H1 (cell line): ENCODE data around the gene GSG1L. TPM values are rescaled to one million over a fixed set of nuclear protein-coding genes. Genes with fewer than 3 reads are reported as not detected.

Experiments
- CHD1 ChIP-seq: IDR thresholded peaks from 2 replicates; pipeline ENCODE4 v1.6.1; 2012; ENCODE audit warnings: low read depth, low read length, improper control_type of control experiment
- CHD2 ChIP-seq: IDR thresholded peaks from 2 replicates; pipeline ENCODE4 v1.6.1; 2012; ENCODE audit warnings: low read length, improper control_type of control experiment
- CREB1 ChIP-seq: IDR thresholded peaks from 2 replicates; pipeline ENCODE4 v1.6.1; 2012; ENCODE audit warnings: inconsistent platforms
- SRF ChIP-seq: IDR thresholded peaks from 2 replicates; pipeline ENCODE4 v1.6.1; 2011; ENCODE audit warnings: mild to moderate bottlenecking, low read depth, low read length, moderate library complexity
- TAF7 ChIP-seq: optimal IDR thresholded peaks from 2 replicates; pipeline ENCODE3; 2011; ENCODE audit warnings: low read depth, mild to moderate bottlenecking, inconsistent platforms, low read length, moderate library complexity, borderline replicate concordance
- polyA plus RNA-seq, 7 experiments: library from polyadenylated mRNA; depleted of rRNA in 3 of 7; stranded (reverse) in 5 of 7; unstranded in 2 of 7; fragments of >200 nt in 5 of 7; fragments of 200-250 nt in 2 of 7; gene quantifications; 1 replicate in 5 of 7; 2 replicates in 1 of 7; 4 replicates in 1 of 7; pipeline versions ENCODE4 v1.2.1 to v1.2.3, GENCODE V29; 2011 to 2013; ENCODE audit warnings: missing spikeins in 2 of 7, mixed read lengths in 2 of 7
- total RNA-seq: library from RNA; stranded (reverse); fragmentation: NEBNext Ultra II Directional; extraction: Animal tissue kit (Norgen Biotek cat#: 25700); gene quantifications from 2 replicates; pipeline ENCODE4 v1.2.1, GENCODE V29; 2021
- TF ChIP-seq, protein P1 (sequence below): fragments of 300-600 bp; sonication (generic); IDR thresholded peaks from 2 replicates; pipeline ENCODE4 v1.7.1; 2012; ENCODE audit warnings: low read length, moderate library complexity, mild to moderate bottlenecking, inconsistent platforms; ENCODE audit not compliant: insufficient replicate concordance

Gene GSG1L
- total and polyA plus RNA-seq, 2 of the 8 experiments (the other 6 are each of a cell fraction or from before 2014, with no cell fraction given) = 0.71 to 1.1 TPM

DNA sequence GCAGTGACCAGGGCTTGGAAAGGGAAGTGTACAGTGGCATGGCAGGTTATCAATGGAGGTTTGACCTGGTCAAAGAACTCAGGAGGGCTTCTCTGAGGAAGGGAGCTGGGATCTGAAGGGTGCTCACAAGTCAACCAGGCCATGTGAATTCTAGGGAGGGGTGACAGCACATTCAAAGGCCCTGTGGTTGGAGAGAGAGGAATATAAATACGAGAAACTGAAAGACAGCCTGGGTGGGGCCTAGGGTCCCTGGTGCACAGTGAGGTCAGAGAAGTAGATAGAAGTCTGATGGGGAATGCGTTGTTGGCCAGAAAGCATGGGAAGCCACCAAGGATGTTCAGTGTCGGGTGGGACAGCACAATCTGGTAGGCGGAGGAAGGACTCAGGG lies 302.7 kb downstream of the GSG1L start (continued):
- TF ChIP-seq, protein P1, sequence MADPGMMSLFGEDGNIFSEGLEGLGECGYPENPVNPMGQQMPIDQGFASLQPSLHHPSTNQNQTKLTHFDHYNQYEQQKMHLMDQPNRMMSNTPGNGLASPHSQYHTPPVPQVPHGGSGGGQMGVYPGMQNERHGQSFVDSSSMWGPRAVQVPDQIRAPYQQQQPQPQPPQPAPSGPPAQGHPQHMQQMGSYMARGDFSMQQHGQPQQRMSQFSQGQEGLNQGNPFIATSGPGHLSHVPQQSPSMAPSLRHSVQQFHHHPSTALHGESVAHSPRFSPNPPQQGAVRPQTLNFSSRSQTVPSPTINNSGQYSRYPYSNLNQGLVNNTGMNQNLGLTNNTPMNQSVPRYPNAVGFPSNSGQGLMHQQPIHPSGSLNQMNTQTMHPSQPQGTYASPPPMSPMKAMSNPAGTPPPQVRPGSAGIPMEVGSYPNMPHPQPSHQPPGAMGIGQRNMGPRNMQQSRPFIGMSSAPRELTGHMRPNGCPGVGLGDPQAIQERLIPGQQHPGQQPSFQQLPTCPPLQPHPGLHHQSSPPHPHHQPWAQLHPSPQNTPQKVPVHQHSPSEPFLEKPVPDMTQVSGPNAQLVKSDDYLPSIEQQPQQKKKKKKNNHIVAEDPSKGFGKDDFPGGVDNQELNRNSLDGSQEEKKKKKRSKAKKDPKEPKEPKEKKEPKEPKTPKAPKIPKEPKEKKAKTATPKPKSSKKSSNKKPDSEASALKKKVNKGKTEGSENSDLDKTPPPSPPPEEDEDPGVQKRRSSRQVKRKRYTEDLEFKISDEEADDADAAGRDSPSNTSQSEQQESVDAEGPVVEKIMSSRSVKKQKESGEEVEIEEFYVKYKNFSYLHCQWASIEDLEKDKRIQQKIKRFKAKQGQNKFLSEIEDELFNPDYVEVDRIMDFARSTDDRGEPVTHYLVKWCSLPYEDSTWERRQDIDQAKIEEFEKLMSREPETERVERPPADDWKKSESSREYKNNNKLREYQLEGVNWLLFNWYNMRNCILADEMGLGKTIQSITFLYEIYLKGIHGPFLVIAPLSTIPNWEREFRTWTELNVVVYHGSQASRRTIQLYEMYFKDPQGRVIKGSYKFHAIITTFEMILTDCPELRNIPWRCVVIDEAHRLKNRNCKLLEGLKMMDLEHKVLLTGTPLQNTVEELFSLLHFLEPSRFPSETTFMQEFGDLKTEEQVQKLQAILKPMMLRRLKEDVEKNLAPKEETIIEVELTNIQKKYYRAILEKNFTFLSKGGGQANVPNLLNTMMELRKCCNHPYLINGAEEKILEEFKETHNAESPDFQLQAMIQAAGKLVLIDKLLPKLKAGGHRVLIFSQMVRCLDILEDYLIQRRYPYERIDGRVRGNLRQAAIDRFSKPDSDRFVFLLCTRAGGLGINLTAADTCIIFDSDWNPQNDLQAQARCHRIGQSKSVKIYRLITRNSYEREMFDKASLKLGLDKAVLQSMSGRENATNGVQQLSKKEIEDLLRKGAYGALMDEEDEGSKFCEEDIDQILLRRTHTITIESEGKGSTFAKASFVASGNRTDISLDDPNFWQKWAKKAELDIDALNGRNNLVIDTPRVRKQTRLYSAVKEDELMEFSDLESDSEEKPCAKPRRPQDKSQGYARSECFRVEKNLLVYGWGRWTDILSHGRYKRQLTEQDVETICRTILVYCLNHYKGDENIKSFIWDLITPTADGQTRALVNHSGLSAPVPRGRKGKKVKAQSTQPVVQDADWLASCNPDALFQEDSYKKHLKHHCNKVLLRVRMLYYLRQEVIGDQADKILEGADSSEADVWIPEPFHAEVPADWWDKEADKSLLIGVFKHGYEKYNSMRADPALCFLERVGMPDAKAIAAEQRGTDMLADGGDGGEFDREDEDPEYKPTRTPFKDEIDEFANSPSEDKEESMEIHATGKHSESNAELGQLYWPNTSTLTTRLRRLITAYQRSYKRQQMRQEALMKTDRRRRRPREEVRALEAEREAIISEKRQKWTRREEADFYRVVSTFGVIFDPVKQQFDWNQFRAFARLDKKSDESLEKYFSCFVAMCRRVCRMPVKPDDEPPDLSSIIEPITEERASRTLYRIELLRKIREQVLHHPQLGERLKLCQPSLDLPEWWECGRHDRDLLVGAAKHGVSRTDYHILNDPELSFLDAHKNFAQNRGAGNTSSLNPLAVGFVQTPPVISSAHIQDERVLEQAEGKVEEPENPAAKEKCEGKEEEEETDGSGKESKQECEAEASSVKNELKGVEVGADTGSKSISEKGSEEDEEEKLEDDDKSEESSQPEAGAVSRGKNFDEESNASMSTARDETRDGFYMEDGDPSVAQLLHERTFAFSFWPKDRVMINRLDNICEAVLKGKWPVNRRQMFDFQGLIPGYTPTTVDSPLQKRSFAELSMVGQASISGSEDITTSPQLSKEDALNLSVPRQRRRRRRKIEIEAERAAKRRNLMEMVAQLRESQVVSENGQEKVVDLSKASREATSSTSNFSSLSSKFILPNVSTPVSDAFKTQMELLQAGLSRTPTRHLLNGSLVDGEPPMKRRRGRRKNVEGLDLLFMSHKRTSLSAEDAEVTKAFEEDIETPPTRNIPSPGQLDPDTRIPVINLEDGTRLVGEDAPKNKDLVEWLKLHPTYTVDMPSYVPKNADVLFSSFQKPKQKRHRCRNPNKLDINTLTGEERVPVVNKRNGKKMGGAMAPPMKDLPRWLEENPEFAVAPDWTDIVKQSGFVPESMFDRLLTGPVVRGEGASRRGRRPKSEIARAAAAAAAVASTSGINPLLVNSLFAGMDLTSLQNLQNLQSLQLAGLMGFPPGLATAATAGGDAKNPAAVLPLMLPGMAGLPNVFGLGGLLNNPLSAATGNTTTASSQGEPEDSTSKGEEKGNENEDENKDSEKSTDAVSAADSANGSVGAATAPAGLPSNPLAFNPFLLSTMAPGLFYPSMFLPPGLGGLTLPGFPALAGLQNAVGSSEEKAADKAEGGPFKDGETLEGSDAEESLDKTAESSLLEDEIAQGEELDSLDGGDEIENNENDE = no peak
- TF ChIP-seq SRF (no peak), CREB1 (no peak), CHD1 (no peak), CHD2 (no peak), TAF7 (no peak)
